ENCODE data around the gene IQCB1. TPM values are rescaled to one million over a fixed set of nuclear protein-coding genes. Genes with fewer than 3 reads are reported as not detected.

Gene IQCB1
- total and polyA plus RNA-seq, 10 of the 15 experiments (the other 5 are each of a cell fraction or from before 2014, with no cell fraction given): 36.0 to 69.4 (median 48.9) TPM

DNA sequence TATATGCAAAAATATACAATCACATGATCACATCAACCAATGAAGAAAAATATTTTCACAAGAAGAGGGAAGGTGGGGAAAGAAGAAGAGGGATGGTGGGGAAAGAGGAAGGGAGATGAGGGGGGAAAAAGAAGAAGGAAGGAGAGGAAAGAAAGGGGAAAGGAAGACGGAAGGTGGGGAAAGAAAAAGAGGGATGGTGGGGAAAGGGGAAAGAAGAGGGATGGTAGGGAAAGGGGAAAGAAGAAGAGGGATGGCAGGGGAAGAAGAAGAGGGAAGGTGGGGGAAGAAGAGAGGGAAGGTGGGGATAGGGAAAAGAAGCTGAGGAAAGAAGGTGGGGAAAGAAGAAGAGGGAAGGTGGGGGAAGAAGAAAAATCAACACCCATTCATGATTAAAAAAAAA, 82.1 kb downstream of the IQCB1 start (continued):
- TF ChIP-seq EZH2 (IDR thresholded peaks at IDR 0.05; ENCODE audit: borderline replicate concordance, control insufficient read depth, low read depth, low read length): no peak
- no peak for TF ChIP-seq WRNIP1 (IDR thresholded peaks at IDR 0.05; ENCODE audit: borderline replicate concordance, low read depth, low read length)
- no peak for TF ChIP-seq SREBF1 (IDR thresholded peaks at IDR 0.05; ENCODE audit: low read length)
- TF ChIP-seq ZZZ3 (IDR thresholded peaks at IDR 0.05; ENCODE audit: control insufficient read depth, insufficient read length, low read depth): no peak
- no peak for TF ChIP-seq TARDBP (IDR thresholded peaks at IDR 0.05; ENCODE audit: borderline replicate concordance)
- TF ChIP-seq CTCF (IDR thresholded peaks at IDR 0.05 in 2 of 3, conservative IDR thresholded peaks at IDR 0.05 in 1 of 3; ENCODE audit: control insufficient read depth in 2 of 3, extremely low read depth in 1 of 3, insufficient read depth in 1 of 3, low read depth in 3 of 3, low read length in 3 of 3): no peak
- no peak for TF ChIP-seq SRF (IDR thresholded peaks at IDR 0.05; ENCODE audit: low read depth in 2 of 2, low read length in 2 of 2)
- no peak for TF ChIP-seq CREB1 (IDR thresholded peaks at IDR 0.05; ENCODE audit: low read depth)
- TF ChIP-seq NBN (IDR thresholded peaks at IDR 0.05): no peak

DNA sequence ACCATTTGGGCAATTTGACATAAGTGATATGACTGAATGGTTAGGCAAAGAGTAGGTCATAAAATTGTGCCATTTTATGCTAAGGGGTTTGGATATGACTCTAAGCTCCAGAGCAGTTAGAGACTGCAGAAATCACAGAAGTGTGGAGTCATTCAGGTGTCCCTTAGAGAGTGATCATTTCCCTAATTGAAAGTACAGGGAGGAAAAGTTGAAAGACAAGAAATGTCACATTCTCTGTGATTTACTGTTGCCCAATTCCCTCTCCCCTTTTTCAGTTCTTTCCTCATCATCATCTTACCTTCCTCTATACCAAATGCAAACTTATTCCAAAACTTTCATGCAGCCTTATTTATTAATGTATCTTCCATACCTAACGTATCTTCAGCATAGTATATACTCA, 82.6 kb downstream of the IQCB1 start:
- no TSS peak for BruUV-seq (replicated peaks)
- in situ Hi-C loops (cut with MboI) (no loop called here), intact Hi-C loops (cut with micrococcal nuclease; ENCODE audit: unreplicated experiment) (no loop called here)
- H3K79me2 ChIP-seq (ENCODE audit: control insufficient read depth, insufficient read depth, low read length): peaks cover 26% of the 10 kb centered on the region
- ChIA-PET CTCF (no interaction called here), SMC1A (ENCODE audit: uncharacterized antibody, unreplicated experiment) (interaction anchor here (0.6 to 1.3 kb wide), 2 partner anchors 57 to 89 kb away, joined by 3 to 4 read pairs; no protein-coding TSS in a partner anchor), RAD21 (ENCODE audit: unreplicated experiment) (no interaction called here), POLR2A (no interaction called here)
- ATAC-seq: no peak
- no peak overlapping the region for H3K27ac ChIP-seq (ENCODE audit: control insufficient read depth, insufficient read depth)
- no peak overlapping the region for H3K4me2 ChIP-seq (ENCODE audit: control insufficient read depth, insufficient read depth)
- H3K9me3 ChIP-seq (replicated peaks; ENCODE audit: control insufficient read depth, insufficient read depth, low read length): no peaks in the 10 kb centered on the region
- 21% methylated on average over 1 of the region's 1 CpG for WGBS (ENCODE audit: insufficient coverage, insufficient replicate concordance, low lambda C conversion rate, missing lambda C conversion rate)
- no peak overlapping the region for H3K4me3 ChIP-seq
- H3K4me1 ChIP-seq (ENCODE audit: control insufficient read depth, insufficient read depth, low read length): no peaks in the 10 kb centered on the region
- H3K36me3 ChIP-seq (ENCODE audit: control insufficient read depth in 2 of 2, insufficient read depth in 2 of 2, low read length in 1 of 2): no peaks in the 10 kb centered on the region
- no peak for TF ChIP-seq ZNF274 (IDR thresholded peaks at IDR 0.05; ENCODE audit: insufficient read depth, insufficient read length)
- no peak for TF ChIP-seq SIN3A (IDR thresholded peaks at IDR 0.05; ENCODE audit: low read depth, low read length)
- TF ChIP-seq, protein P1, sequence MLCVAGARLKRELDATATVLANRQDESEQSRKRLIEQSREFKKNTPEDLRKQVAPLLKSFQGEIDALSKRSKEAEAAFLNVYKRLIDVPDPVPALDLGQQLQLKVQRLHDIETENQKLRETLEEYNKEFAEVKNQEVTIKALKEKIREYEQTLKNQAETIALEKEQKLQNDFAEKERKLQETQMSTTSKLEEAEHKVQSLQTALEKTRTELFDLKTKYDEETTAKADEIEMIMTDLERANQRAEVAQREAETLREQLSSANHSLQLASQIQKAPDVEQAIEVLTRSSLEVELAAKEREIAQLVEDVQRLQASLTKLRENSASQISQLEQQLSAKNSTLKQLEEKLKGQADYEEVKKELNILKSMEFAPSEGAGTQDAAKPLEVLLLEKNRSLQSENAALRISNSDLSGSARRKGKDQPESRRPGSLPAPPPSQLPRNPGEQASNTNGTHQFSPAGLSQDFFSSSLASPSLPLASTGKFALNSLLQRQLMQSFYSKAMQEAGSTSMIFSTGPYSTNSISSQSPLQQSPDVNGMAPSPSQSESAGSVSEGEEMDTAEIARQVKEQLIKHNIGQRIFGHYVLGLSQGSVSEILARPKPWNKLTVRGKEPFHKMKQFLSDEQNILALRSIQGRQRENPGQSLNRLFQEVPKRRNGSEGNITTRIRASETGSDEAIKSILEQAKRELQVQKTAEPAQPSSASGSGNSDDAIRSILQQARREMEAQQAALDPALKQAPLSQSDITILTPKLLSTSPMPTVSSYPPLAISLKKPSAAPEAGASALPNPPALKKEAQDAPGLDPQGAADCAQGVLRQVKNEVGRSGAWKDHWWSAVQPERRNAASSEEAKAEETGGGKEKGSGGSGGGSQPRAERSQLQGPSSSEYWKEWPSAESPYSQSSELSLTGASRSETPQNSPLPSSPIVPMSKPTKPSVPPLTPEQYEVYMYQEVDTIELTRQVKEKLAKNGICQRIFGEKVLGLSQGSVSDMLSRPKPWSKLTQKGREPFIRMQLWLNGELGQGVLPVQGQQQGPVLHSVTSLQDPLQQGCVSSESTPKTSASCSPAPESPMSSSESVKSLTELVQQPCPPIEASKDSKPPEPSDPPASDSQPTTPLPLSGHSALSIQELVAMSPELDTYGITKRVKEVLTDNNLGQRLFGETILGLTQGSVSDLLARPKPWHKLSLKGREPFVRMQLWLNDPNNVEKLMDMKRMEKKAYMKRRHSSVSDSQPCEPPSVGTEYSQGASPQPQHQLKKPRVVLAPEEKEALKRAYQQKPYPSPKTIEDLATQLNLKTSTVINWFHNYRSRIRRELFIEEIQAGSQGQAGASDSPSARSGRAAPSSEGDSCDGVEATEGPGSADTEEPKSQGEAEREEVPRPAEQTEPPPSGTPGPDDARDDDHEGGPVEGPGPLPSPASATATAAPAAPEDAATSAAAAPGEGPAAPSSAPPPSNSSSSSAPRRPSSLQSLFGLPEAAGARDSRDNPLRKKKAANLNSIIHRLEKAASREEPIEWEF (IDR thresholded peaks at IDR 0.05; ENCODE audit: insufficient replicate concordance, low read depth, low read length): no peak
- no peak for TF ChIP-seq CREB1 (IDR thresholded peaks at IDR 0.05; ENCODE audit: low read depth)
- no peak for TF ChIP-seq NRF1 (conservative IDR thresholded peaks at IDR 0.05; ENCODE audit: low read depth, low read length)
- no peak for DNase-seq (ENCODE audit: low read depth, low spot score)
- H4K20me1 ChIP-seq (ENCODE audit: control insufficient read depth, insufficient read depth): no peaks in the 10 kb centered on the region
- no peak overlapping the region for H3K9ac ChIP-seq (ENCODE audit: control insufficient read depth, insufficient read depth, low read length)
- no peak overlapping the region for H2AFZ ChIP-seq (ENCODE audit: control insufficient read depth, low read depth, low read length)
- H3K27me3 ChIP-seq (replicated peaks in 1 of 2; ENCODE audit: control insufficient read depth in 2 of 2, insufficient read depth in 2 of 2, low read length in 1 of 2): no peaks in the 10 kb centered on the region; a peak in 1 of 4 replicates
- no peak for FAIRE-seq

Measured in GM12878 (cell line).